GM12891 (cell line): Measurements from ENCODE around the gene LMX1A.

Experiments used
- POLR2A ChIP-seq: IDR thresholded peaks from 2 replicates; pipeline ENCODE4 v1.6.1; 2011; ENCODE audit warnings: low read depth, low read length, control low read depth
- POLR2AphosphoS5 ChIP-seq: IDR thresholded peaks from 2 replicates; pipeline ENCODE4 v1.6.1; 2011; ENCODE audit warnings: low read depth, low read length, control low read depth

- TF ChIP-seq POLR2AphosphoS5 = no peak
- TF ChIP-seq POLR2A = no peak
Measured at GRCh38 chr1:165228111-165228655, 128.3 kb downstream of the LMX1A start.
